HEK293T (cell line): ENCODE data around the gene CLMN.

ENCODE experiments used
- BHLHE40 ChIP-seq: fragments of 450-650 bp; IDR thresholded peaks from 2 replicates; pipeline ENCODE4 v1.6.1; 2016; ENCODE audit warnings: mild to moderate bottlenecking, moderate library complexity, borderline replicate concordance
- CTBP1 ChIP-seq: fragments of 450-650 bp; IDR thresholded peaks from 2 replicates; pipeline ENCODE4 v1.6.1; 2016; ENCODE audit warnings: borderline replicate concordance
- ELF4 ChIP-seq: fragments of 450-650 bp; IDR thresholded peaks from 2 replicates; pipeline ENCODE4 v1.6.1; 2017; ENCODE audit warnings: antibody characterized with exemption
- FOXM1 ChIP-seq: fragments of 450-650 bp; IDR thresholded peaks from 2 replicates; pipeline ENCODE4 v1.6.1; 2017; ENCODE audit warnings: mild to moderate bottlenecking, borderline replicate concordance
- HDGF ChIP-seq: fragments of 450-650 bp; IDR thresholded peaks from 2 replicates; pipeline ENCODE4 v1.6.1; 2017; ENCODE audit warnings: antibody characterized with exemption, borderline replicate concordance
- L3MBTL2 ChIP-seq: fragments of 450-650 bp; conservative IDR thresholded peaks from 2 replicates; pipeline ENCODE4 v1.6.1; 2016; ENCODE audit warnings: mild to moderate bottlenecking
- SP1 ChIP-seq: fragments of 450-650 bp; IDR thresholded peaks from 2 replicates; pipeline ENCODE4 v1.6.1; 2017
- SUZ12 ChIP-seq: fragments of 450-650 bp; IDR thresholded peaks from 2 replicates; pipeline ENCODE4 v1.6.1; 2016; ENCODE audit warnings: mild to moderate bottlenecking
- TARDBP ChIP-seq: fragments of 450-650 bp; IDR thresholded peaks from 2 replicates; pipeline ENCODE4 v1.6.1; 2016
- TF ChIP-seq, protein P1 (sequence below): fragments of 450-650 bp; IDR thresholded peaks from 2 replicates; pipeline ENCODE4 v1.6.1; 2016

- TF ChIP-seq TARDBP (no peak), HDGF (no peak), CTBP1 (no peak), SUZ12 (no peak), FOXM1 (no peak), BHLHE40 (no peak), L3MBTL2 (no peak), SP1 (no peak), ELF4 (no peak)
- TF ChIP-seq, protein P1, sequence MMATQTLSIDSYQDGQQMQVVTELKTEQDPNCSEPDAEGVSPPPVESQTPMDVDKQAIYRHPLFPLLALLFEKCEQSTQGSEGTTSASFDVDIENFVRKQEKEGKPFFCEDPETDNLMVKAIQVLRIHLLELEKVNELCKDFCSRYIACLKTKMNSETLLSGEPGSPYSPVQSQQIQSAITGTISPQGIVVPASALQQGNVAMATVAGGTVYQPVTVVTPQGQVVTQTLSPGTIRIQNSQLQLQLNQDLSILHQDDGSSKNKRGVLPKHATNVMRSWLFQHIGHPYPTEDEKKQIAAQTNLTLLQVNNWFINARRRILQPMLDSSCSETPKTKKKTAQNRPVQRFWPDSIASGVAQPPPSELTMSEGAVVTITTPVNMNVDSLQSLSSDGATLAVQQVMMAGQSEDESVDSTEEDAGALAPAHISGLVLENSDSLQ: no peak
Observed at GRCh38 chr14:95345032-95345431, 25.3 kb upstream of the CLMN start.
